H1 (cell line): ENCODE data around the gene EGLN2.

ENCODE experiments used
- CHD2 ChIP-seq: IDR thresholded peaks from 2 replicates; pipeline ENCODE4 v1.6.1; 2012; ENCODE audit warnings: low read length, improper control_type of control experiment
- CTCF ChIP-seq, 3 experiments: IDR thresholded peaks; 1 replicate in 2 of 3; 2 replicates in 1 of 3; pipeline versions ENCODE4 v1.5.1 to v1.6.1; 2011; ENCODE audit warnings: low read length in 3 of 3, mild to moderate bottlenecking in 3 of 3, inconsistent platforms in 2 of 3, low read depth in 1 of 3, moderate library complexity in 1 of 3; ENCODE audit not compliant: insufficient read depth in 1 of 3; ENCODE audit errors: control extremely low read depth in 1 of 3
- EZH2 ChIP-seq: fragments of 200-600 bp; sonication (generic); IDR thresholded peaks from 2 replicates; pipeline ENCODE4 v1.7.1; 2012; ENCODE audit warnings: low read depth, mild to moderate bottlenecking, moderate library complexity, low read length, inconsistent platforms; ENCODE audit not compliant: severe bottlenecking
- GABPA ChIP-seq: IDR thresholded peaks from 2 replicates; pipeline ENCODE4 v1.6.1; 2011; ENCODE audit warnings: mild to moderate bottlenecking, low read length, moderate library complexity, borderline replicate concordance; ENCODE audit not compliant: insufficient read depth
- GTF2F1 ChIP-seq: IDR thresholded peaks from 2 replicates; pipeline ENCODE4 v1.6.1; 2012; ENCODE audit warnings: low read depth, low read length, improper control_type of control experiment, borderline replicate concordance
- MAFK ChIP-seq: IDR thresholded peaks from 2 replicates; pipeline ENCODE4 v1.6.1; 2012; ENCODE audit warnings: low read depth, mild to moderate bottlenecking, improper control_type of control experiment, low read length
- POLR2A ChIP-seq, 2 experiments: IDR thresholded peaks; 1 replicate in 1 of 2; 2 replicates in 1 of 2; pipeline ENCODE4 v1.6.1; 2011; ENCODE audit warnings: low read depth in 2 of 2, low read length in 2 of 2, mild to moderate bottlenecking in 2 of 2; ENCODE audit errors: control extremely low read depth in 1 of 2
- TF ChIP-seq, protein P1 (sequence below): IDR thresholded peaks from 2 replicates; pipeline ENCODE4 v1.6.1; 2011; ENCODE audit warnings: low read length, improper control_type of control experiment

GRCh38 chr19:40759352-40759751, 39.6 kb upstream of the EGLN2 start:
- TF ChIP-seq POLR2A (IDR thresholded peaks at IDR 0.05; ENCODE audit: control extremely low read depth in 1 of 2, low read depth in 2 of 2, low read length in 2 of 2) (no peak), CTCF (IDR thresholded peaks at IDR 0.05; ENCODE audit: control extremely low read depth in 1 of 3, insufficient read depth in 1 of 3, low read depth in 1 of 3, low read length in 3 of 3) (no peak), EZH2 (no peak), MAFK (no peak), CHD2 (no peak), GTF2F1 (no peak), GABPA (no peak)
- TF ChIP-seq, protein P1, sequence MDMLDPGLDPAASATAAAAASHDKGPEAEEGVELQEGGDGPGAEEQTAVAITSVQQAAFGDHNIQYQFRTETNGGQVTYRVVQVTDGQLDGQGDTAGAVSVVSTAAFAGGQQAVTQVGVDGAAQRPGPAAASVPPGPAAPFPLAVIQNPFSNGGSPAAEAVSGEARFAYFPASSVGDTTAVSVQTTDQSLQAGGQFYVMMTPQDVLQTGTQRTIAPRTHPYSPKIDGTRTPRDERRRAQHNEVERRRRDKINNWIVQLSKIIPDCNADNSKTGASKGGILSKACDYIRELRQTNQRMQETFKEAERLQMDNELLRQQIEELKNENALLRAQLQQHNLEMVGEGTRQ, result no peak
